SK-N-SH (cell line): ENCODE data around the gene CALML6. TPM values are rescaled to one million over a fixed set of nuclear protein-coding genes. Genes with fewer than 3 reads are reported as not detected.

Experiments used
- CTCF ChIA-PET: fragments of 300-600, 350-600 bp; formaldehyde crosslinking; extraction: SDS; loops from one replicate; lab custom pipeline; 2021; lab: Yijun Ruan, JAX
- POLR2A ChIA-PET: fragments of 350-600 bp; sonication (Branson Sonifier 250); formaldehyde crosslinking; extraction: SDS; loops from one replicate; lab custom pipeline; 2020; ENCODE audit warnings: antibody characterized with exemption, inconsistent platforms; lab: Yijun Ruan, JAX
- DNase-seq: peaks from one replicate; pipeline ENCODE4 v3.0.0; 2012
- H2AFZ ChIP-seq: fragments of 200-600 bp; sonication (generic); 2 replicates; pipeline ENCODE4 v1.8.1; 2016; ENCODE audit warnings: antibody characterized with exemption, mild to moderate bottlenecking, low read depth
- H3F3A ChIP-seq: fragments of 200-600 bp; sonication (generic); replicated peaks from 2 replicates; pipeline ENCODE3; 2016; ENCODE audit warnings: antibody characterized with exemption, mild to moderate bottlenecking; ENCODE audit not compliant: insufficient read depth
- H3K27ac ChIP-seq, 2 experiments: fragments of 200-500 bp in 1 of 2; fragments of 200-600 bp in 1 of 2; sonication (Bioruptor generic) in 1 of 2; sonication (generic), shearing (Covaris generic) in 1 of 2; 2 replicates each; pipeline versions ENCODE4 v1.5.1 to v1.6.1; 2014 to 2016; ENCODE audit warnings: low read depth in 2 of 2, inconsistent platforms in 1 of 2, low read length in 1 of 2, mild to moderate bottlenecking in 1 of 2, mixed read lengths in 1 of 2
- H3K27me3 ChIP-seq: fragments of 200-600 bp; sonication (generic), shearing (Covaris generic); 2 replicates; pipeline ENCODE4 v1.6.1; 2016; ENCODE audit warnings: mixed run types; ENCODE audit not compliant: insufficient read depth
- H3K36me3 ChIP-seq, 2 experiments: fragments of 200-500 bp in 1 of 2; fragments of 200-600 bp in 1 of 2; sonication (Bioruptor generic) in 1 of 2; sonication (generic) in 1 of 2; replicated peaks in 1 of 2; 2 replicates each; pipeline versions ENCODE3 to v1.5.1; 2014 to 2016; ENCODE audit warnings: low read length in 1 of 2, mild to moderate bottlenecking in 1 of 2; ENCODE audit not compliant: insufficient read depth in 2 of 2, control insufficient read depth in 1 of 2
- H3K4me1 ChIP-seq, 2 experiments: fragments of 200-500 bp in 1 of 2; fragments of 200-600 bp in 1 of 2; sonication (Bioruptor generic) in 1 of 2; sonication (generic), shearing (Covaris generic) in 1 of 2; 2 replicates each; pipeline versions ENCODE4 v1.5.1 to v1.6.1; 2014 to 2016; ENCODE audit warnings: low read depth in 1 of 2, low read length in 1 of 2, mixed run types in 1 of 2; ENCODE audit not compliant: insufficient read depth in 2 of 2, control insufficient read depth in 1 of 2
- H3K4me2 ChIP-seq: fragments of 200-600 bp; sonication (generic), shearing (Covaris generic); 2 replicates; pipeline ENCODE4 v1.6.1; 2017; ENCODE audit warnings: mixed run types
- H3K4me3 ChIP-seq, 2 experiments: fragments of 200-500 bp in 1 of 2; fragments of 200-600 bp in 1 of 2; sonication (Bioruptor generic) in 1 of 2; sonication (generic), shearing (Covaris generic) in 1 of 2; 2 replicates each; pipeline versions ENCODE4 v1.5.1 to v1.8.1; 2014 to 2016; ENCODE audit warnings: low read depth in 2 of 2, inconsistent platforms in 1 of 2, low read length in 1 of 2, mild to moderate bottlenecking in 1 of 2, mixed read lengths in 1 of 2, moderate library complexity in 1 of 2
- H3K79me2 ChIP-seq: fragments of 200-600 bp; sonication (generic); 2 replicates; pipeline ENCODE4 v1.8.1; 2017; ENCODE audit warnings: mild to moderate bottlenecking; ENCODE audit not compliant: insufficient read depth
- H3K9ac ChIP-seq: fragments of 200-600 bp; sonication (generic); 2 replicates; pipeline ENCODE4 v1.6.1; 2017; ENCODE audit warnings: mixed run types
- H3K9me2 ChIP-seq: fragments of 200-600 bp; sonication (generic); 2 replicates; pipeline ENCODE4 v1.6.1; 2017; ENCODE audit warnings: mixed run types
- H3K9me3 ChIP-seq: fragments of 200-600 bp; sonication (generic); 2 replicates; pipeline ENCODE4 v1.6.1; 2017; ENCODE audit warnings: mixed run types, mild to moderate bottlenecking, moderate library complexity
- H4K20me1 ChIP-seq: fragments of 200-600 bp; sonication (generic); 2 replicates; pipeline ENCODE4 v1.6.1; 2017; ENCODE audit warnings: mild to moderate bottlenecking, mixed run types; ENCODE audit not compliant: insufficient read depth
- CHD2 ChIP-seq: fragments of 150-350 bp; IDR thresholded peaks from 2 replicates; pipeline ENCODE4 v1.6.1; 2018; ENCODE audit warnings: low read length; ENCODE audit not compliant: partially characterized antibody
- ELF1 ChIP-seq: IDR thresholded peaks from 2 replicates; pipeline ENCODE4 v1.4.0; 2012
- EP300 ChIP-seq, 2 experiments: IDR thresholded peaks; 2 replicates each; pipeline versions ENCODE4 v1.4.0 to v1.6.1; 2012; ENCODE audit warnings: borderline replicate concordance in 1 of 2, low read depth in 1 of 2, low read length in 1 of 2
- EZH2phosphoT487 ChIP-seq: fragments of 200-600 bp; sonication (generic); IDR thresholded peaks from 2 replicates; pipeline ENCODE4 v1.6.1; 2017; ENCODE audit warnings: low read depth, mixed run types, mild to moderate bottlenecking, antibody characterized with exemption, moderate library complexity, borderline replicate concordance
- FOSL2 ChIP-seq: IDR thresholded peaks from 2 replicates; pipeline ENCODE4 v1.4.0; 2012; ENCODE audit warnings: low read depth, mild to moderate bottlenecking, moderate library complexity, borderline replicate concordance
- GATA2 ChIP-seq: sonication (generic); formaldehyde crosslinking; IDR thresholded peaks from 2 replicates; pipeline ENCODE4 v1.5.0; 2020; ENCODE audit warnings: mild to moderate bottlenecking, missing genetic modification reagents
- JUND ChIP-seq: IDR thresholded peaks from 2 replicates; pipeline ENCODE4 v1.4.0; 2012
- MXI1 ChIP-seq: IDR thresholded peaks from 2 replicates; pipeline ENCODE4 v1.6.1; 2012; ENCODE audit warnings: mild to moderate bottlenecking, low read depth, low read length, improper control_type of control experiment
- NFIC ChIP-seq: IDR thresholded peaks from 2 replicates; pipeline ENCODE4 v1.4.0; 2012; ENCODE audit warnings: borderline replicate concordance
- RAD21 ChIP-seq: IDR thresholded peaks from 2 replicates; pipeline ENCODE4 v1.6.1; 2012; ENCODE audit warnings: mild to moderate bottlenecking, low read length
- REST ChIP-seq: IDR thresholded peaks from 2 replicates; pipeline ENCODE4 v1.6.1; 2012; ENCODE audit warnings: mild to moderate bottlenecking, low read depth, low read length, moderate library complexity
- RFX5 ChIP-seq: IDR thresholded peaks from 2 replicates; pipeline ENCODE4 v1.6.1; 2012; ENCODE audit warnings: mild to moderate bottlenecking, improper control_type of control experiment, low read length
- RXRA ChIP-seq: IDR thresholded peaks from 2 replicates; pipeline ENCODE4 v1.4.0; 2012; ENCODE audit warnings: low read depth, mild to moderate bottlenecking, borderline replicate concordance
- SMC3 ChIP-seq: IDR thresholded peaks from 2 replicates; pipeline ENCODE4 v1.6.1; 2012; ENCODE audit warnings: low read depth, low read length, improper control_type of control experiment
- TAF1 ChIP-seq: IDR thresholded peaks from 2 replicates; pipeline ENCODE4 v1.6.1; 2012; ENCODE audit warnings: low read depth, mild to moderate bottlenecking, low read length, moderate library complexity, borderline replicate concordance
- TEAD4 ChIP-seq: IDR thresholded peaks from 2 replicates; pipeline ENCODE4 v1.4.0; 2012; ENCODE audit warnings: mild to moderate bottlenecking, borderline replicate concordance; ENCODE audit not compliant: insufficient read depth
- USF2 ChIP-seq: fragments of 150-350 bp; IDR thresholded peaks from 2 replicates; pipeline ENCODE4 v1.6.1; 2017; ENCODE audit warnings: antibody characterized with exemption, low read length, low read depth, borderline replicate concordance
- WGBS: methylation state at CpG from one replicate; pipeline ENCODE4 v1.1.6; 2017; ENCODE audit warnings: low lambda C conversion rate; 5-methylcytosine and 5-hydroxymethylcytosine counted together
- polyA plus RNA-seq, 3 experiments: library from polyadenylated mRNA; depleted of rRNA; stranded (reverse); fragments of >200 nt; gene quantifications; 2 replicates each; pipeline ENCODE4 v1.2.3, GENCODE V29; 2012
- TF ChIP-seq, protein P1 (sequence below): fragments of 150-350 bp; IDR thresholded peaks from 2 replicates; pipeline ENCODE4 v1.6.1; 2016; ENCODE audit warnings: mild to moderate bottlenecking, low read depth, low read length
- TF ChIP-seq, protein P2 (sequence below): fragments of 200-600 bp; sonication (generic); IDR thresholded peaks from 2 replicates; pipeline ENCODE4 v1.6.1; 2017; ENCODE audit warnings: antibody characterized with exemption, mild to moderate bottlenecking, moderate library complexity
- TF ChIP-seq, protein P3 (sequence below): IDR thresholded peaks from 2 replicates; pipeline ENCODE4 v1.4.0; 2012; ENCODE audit warnings: low read depth

The CALML6 gene
- polyA plus RNA-seq, 1 of the 3 experiments (the other 2 are of a cell fraction) = 0.87 TPM

- Histone ChIP-seq H2AFZ (no peak overlapping the region), H3K27ac (no peak overlapping the region), H3F3A (peaks cover 1% of the 10 kb centered on the region), H3K4me3 (no peak overlapping the region), H3K9ac (no peak overlapping the region), H3K9me2 (no peaks in the 10 kb centered on the region), H4K20me1 (peaks cover 100% of the 10 kb centered on the region), H3K9me3 (no peaks in the 10 kb centered on the region), H3K36me3 (peaks cover 11 to 35% of the 10 kb centered on the region in 2 experiments), H3K4me2 (no peak overlapping the region), H3K27me3 (no peaks in the 10 kb centered on the region), H3K79me2 (peaks cover 100% of the 10 kb centered on the region), H3K4me1 (peaks cover 0 to 25% of the 10 kb centered on the region in 2 experiments; a peak in 2 of 4 replicates)
- POLR2A ChIA-PET = no interaction called here
- 92% methylated on average over 4 of the region's 5 CpGs for WGBS
- no peak for DNase-seq
- TF ChIP-seq, protein P1, sequence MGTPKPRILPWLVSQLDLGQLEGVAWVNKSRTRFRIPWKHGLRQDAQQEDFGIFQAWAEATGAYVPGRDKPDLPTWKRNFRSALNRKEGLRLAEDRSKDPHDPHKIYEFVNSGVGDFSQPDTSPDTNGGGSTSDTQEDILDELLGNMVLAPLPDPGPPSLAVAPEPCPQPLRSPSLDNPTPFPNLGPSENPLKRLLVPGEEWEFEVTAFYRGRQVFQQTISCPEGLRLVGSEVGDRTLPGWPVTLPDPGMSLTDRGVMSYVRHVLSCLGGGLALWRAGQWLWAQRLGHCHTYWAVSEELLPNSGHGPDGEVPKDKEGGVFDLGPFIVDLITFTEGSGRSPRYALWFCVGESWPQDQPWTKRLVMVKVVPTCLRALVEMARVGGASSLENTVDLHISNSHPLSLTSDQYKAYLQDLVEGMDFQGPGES = no peak
- no peak for TF ChIP-seq SMC3
- TF ChIP-seq, protein P2, sequence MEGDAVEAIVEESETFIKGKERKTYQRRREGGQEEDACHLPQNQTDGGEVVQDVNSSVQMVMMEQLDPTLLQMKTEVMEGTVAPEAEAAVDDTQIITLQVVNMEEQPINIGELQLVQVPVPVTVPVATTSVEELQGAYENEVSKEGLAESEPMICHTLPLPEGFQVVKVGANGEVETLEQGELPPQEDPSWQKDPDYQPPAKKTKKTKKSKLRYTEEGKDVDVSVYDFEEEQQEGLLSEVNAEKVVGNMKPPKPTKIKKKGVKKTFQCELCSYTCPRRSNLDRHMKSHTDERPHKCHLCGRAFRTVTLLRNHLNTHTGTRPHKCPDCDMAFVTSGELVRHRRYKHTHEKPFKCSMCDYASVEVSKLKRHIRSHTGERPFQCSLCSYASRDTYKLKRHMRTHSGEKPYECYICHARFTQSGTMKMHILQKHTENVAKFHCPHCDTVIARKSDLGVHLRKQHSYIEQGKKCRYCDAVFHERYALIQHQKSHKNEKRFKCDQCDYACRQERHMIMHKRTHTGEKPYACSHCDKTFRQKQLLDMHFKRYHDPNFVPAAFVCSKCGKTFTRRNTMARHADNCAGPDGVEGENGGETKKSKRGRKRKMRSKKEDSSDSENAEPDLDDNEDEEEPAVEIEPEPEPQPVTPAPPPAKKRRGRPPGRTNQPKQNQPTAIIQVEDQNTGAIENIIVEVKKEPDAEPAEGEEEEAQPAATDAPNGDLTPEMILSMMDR = no peak
- TF ChIP-seq TEAD4 = no peak
- no peak for TF ChIP-seq EZH2phosphoT487
- TF ChIP-seq RAD21 = no peak
- no peak for TF ChIP-seq REST
- no peak for TF ChIP-seq FOSL2
- no peak for TF ChIP-seq RFX5
- TF ChIP-seq USF2 = no peak
- TF ChIP-seq JUND = no peak
- no peak for TF ChIP-seq GATA2
- TF ChIP-seq EP300 (IDR thresholded peaks at IDR 0.05; ENCODE audit: borderline replicate concordance in 1 of 2, low read depth in 1 of 2, low read length in 1 of 2) = no peak
- TF ChIP-seq, protein P3, sequence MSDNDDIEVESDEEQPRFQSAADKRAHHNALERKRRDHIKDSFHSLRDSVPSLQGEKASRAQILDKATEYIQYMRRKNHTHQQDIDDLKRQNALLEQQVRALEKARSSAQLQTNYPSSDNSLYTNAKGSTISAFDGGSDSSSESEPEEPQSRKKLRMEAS = no peak
- TF ChIP-seq NFIC = no peak
- TF ChIP-seq CHD2 = no peak
- TF ChIP-seq ELF1 = no peak
- TF ChIP-seq MXI1 = no peak
- TF ChIP-seq RXRA = no peak
- no peak for TF ChIP-seq TAF1
- CTCF ChIA-PET = interaction anchor here (1.1 kb wide), 1 partner anchor 9 kb away, joined by 3 read pairs; no protein-coding TSS in a partner anchor
Measured at GRCh38 chr1:1877865-1878436, 37.1 kb upstream of the CALML6 start.
